Omental fat pad (tissue), 4 donors: ENCODE data around the gene CAPZB. TPM values are rescaled to one million over a fixed set of nuclear protein-coding genes. Genes with fewer than 3 reads are reported as not detected.
"Not testable (repeated sequence)": the region's sequence is repeated elsewhere in the genome, so short reads cannot be mapped to it uniquely, and the experiment has no call there.

Experiments used
- ATAC-seq: fragments of 150-250 bp; one replicate; pipeline ENCODE4 v1.9.1; 2016; ENCODE audit warnings: mild to moderate bottlenecking, moderate library complexity; ENCODE audit not compliant: low FRiP score
- DNase-seq: peaks from one replicate; pipeline ENCODE4 v3.0.0-alpha.2; 2019; ENCODE audit warnings: low spot score
- CTCF ChIP-seq, 3 donors: fragments of 450-650 bp; IDR thresholded peaks; one replicate each; pipeline ENCODE4 v1.5.1; 2016 to 2017; ENCODE audit warnings: antibody characterized with exemption in 3 of 3, mild to moderate bottlenecking in 3 of 3, moderate library complexity in 2 of 3
- total RNA-seq, 4 donors: library from RNA; depleted of rRNA; stranded (reverse); fragments of >200 nt; gene quantifications; one replicate each; pipeline ENCODE4 v1.1.0, GENCODE V29; 2016

Gene CAPZB
- total RNA-seq, 4 donors from 2014 or later = 98.0 to 130 (median 120) TPM

- TF ChIP-seq CTCF (IDR thresholded peaks at IDR 0.05) = no peak
- no peak for DNase-seq
- no peak for ATAC-seq
These were observed 27.2 kb upstream of the CAPZB start for GRCh38 chr1:19512545-19512944.

GRCh38 chr1:19511116-19511515 is 25.8 kb upstream of the CAPZB start:
- DNase-seq (no peak), ATAC-seq (no peak)
- no peak for TF ChIP-seq CTCF (IDR thresholded peaks at IDR 0.05)

- not testable (repeated sequence) for DNase-seq, ATAC-seq
These were observed 24.3 kb upstream of the CAPZB start for GRCh38 chr1:19509647-19510046.

GRCh38 chr1:19507516-19507915 is 22.2 kb upstream of the CAPZB start:
- no peak for TF ChIP-seq CTCF (IDR thresholded peaks at IDR 0.05)
- no peak for ATAC-seq
- DNase-seq = no peak

GRCh38 chr1:19505693-19506457 is 20.5 kb upstream of the CAPZB start:
- no peak for TF ChIP-seq CTCF (IDR thresholded peaks at IDR 0.05)
- DNase-seq = no peak
- peak; percentile 31 for ATAC-seq

- DNase-seq (no peak), ATAC-seq (peak; percentile 91)
- TF ChIP-seq CTCF (IDR thresholded peaks at IDR 0.05) = no peak
These were observed 19.7 kb upstream of the CAPZB start for GRCh38 chr1:19504796-19505692.

- not testable (repeated sequence) for ATAC-seq, DNase-seq
These were observed 16.9 kb upstream of the CAPZB start for GRCh38 chr1:19502284-19502683.

- ATAC-seq, DNase-seq: not testable (repeated sequence)
These were observed 14.5 kb upstream of the CAPZB start for GRCh38 chr1:19499887-19500286.

- not testable (repeated sequence) for DNase-seq, ATAC-seq
These were observed 12.1 kb upstream of the CAPZB start for GRCh38 chr1:19497443-19497842.
